ENCODE results near the gene CSF3.
A peak's percentile ranks its signal among the peaks of the same experiment; 100 is the strongest.
"Not testable (repeated sequence)": the region's sequence is repeated elsewhere in the genome, so short reads cannot be mapped to it uniquely, and the experiment has no call there.

The CSF3 gene

GRCh38 chr17:39981207-39981741, 34.0 kb upstream of the CSF3 start:
- Mint-ChIP-seq H3K4me3 (peak overlapping the region; percentile 94), H3K4me1 (ENCODE audit: low read depth) (peaks cover 38% of the 10 kb centered on the region), H3K36me3 (ENCODE audit: low read depth) (peaks cover 39% of the 10 kb centered on the region), H3K27ac (peak overlapping the region; percentile 89), H3K9me3 (no peaks in the 10 kb centered on the region), H3K27me3 (peaks cover 5% of the 10 kb centered on the region)

DNA sequence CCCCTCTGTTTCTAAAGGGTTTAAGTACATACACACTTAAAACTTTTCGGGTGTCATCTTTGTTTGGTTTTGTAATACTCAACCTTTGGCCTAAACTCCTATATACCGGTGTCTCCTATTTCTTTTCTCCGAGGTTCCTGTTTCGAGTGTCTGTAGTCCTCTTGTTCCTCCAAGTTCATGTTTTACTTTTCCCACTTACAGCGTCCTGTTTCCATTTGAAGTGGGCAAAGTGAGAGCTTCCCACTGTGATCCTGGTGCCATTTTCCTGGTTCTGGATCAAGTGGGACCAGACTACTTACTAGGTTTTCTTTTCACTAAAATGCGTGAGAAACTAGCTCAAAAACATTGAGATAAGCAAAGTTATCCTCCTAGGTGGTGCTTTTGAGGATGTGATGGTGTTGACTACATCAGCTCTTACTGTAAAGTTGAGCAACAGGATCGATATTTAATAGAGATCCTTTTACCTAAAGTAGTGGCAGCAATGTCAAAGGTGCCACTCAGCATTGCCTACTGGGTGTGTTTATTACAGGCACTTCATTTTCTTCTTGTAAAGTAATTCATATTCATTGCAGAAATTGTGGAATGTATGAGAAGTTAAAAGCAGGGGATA, 33.4 kb upstream of the CSF3 start:
- H3K36me3 Mint-ChIP-seq (ENCODE audit: low read depth) = peaks cover 45% of the 10 kb centered on the region
- peaks cover 5% of the 10 kb centered on the region for H3K27me3 Mint-ChIP-seq
- peak overlapping the region; percentile 89 for H3K27ac Mint-ChIP-seq
- H3K9me3 Mint-ChIP-seq = no peaks in the 10 kb centered on the region
- H3K4me3 Mint-ChIP-seq = peak overlapping the region; percentile 94
- peaks cover 38% of the 10 kb centered on the region for H3K4me1 Mint-ChIP-seq (ENCODE audit: low read depth)

GRCh38 chr17:39988206-39988810, 26.9 kb upstream of the CSF3 start:
- peaks cover 95% of the 10 kb centered on the region for H3K36me3 Mint-ChIP-seq (ENCODE audit: low read depth)
- peaks cover 11% of the 10 kb centered on the region for H3K4me1 Mint-ChIP-seq (ENCODE audit: low read depth)
- no peaks in the 10 kb centered on the region for H3K9me3 Mint-ChIP-seq
- no peak overlapping the region for H3K27ac Mint-ChIP-seq
- H3K27me3 Mint-ChIP-seq = no peaks in the 10 kb centered on the region
- no peak overlapping the region for H3K4me3 Mint-ChIP-seq

DNA sequence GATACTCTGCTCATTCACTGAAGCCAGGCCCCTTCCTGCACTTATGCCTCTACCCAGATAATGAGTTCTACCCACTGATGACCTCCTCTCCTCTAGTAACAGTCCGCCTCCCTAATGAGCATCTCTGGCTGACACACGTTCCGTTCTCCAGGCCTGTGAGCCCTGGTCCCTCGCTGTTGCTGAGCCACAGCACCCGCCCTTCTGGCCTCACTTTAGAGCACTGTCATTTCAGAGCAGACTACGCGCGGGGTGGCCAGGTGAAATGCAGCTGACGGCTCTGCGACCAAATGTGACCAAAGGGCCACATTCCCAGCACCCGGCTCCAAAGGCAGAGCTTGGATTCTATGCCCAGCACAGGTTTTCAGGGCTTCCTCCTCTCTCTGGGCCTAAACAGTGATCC, 20.8 kb upstream of the CSF3 start:
- Mint-ChIP-seq H3K36me3 (ENCODE audit: low read depth) (peaks cover 79% of the 10 kb centered on the region), H3K27ac (no peak overlapping the region), H3K4me3 (no peak overlapping the region), H3K27me3 (no peaks in the 10 kb centered on the region), H3K9me3 (no peaks in the 10 kb centered on the region), H3K4me1 (ENCODE audit: low read depth) (no peaks in the 10 kb centered on the region)

- Mint-ChIP-seq H3K27me3 (no peaks in the 10 kb centered on the region), H3K36me3 (ENCODE audit: low read depth) (peaks cover 71% of the 10 kb centered on the region), H3K4me1 (ENCODE audit: low read depth) (no peaks in the 10 kb centered on the region), H3K9me3 (no peaks in the 10 kb centered on the region), H3K4me3 (no peak overlapping the region), H3K27ac (no peak overlapping the region)
These were observed 19.8 kb upstream of the CSF3 start for GRCh38 chr17:39995438-39995837.

DNA sequence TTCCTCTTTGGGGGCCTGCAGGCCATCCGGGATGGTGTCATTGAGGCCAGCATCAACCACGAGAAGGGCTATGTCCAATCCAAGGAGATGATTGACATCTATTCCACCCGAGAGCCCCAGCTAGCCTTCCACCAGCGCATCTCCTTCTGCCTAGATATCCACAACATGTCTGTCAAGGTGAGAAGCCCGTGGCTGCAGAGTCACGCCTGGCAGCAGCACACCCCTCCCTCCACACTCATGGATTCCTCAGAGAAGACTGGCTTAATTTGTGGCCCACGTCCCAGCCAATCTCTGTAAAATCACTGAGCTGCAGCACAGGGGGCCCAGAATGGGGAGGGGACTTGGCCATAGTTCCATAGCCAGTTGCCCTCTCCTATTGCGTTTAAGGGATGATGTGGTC, 19.1 kb upstream of the CSF3 start:
- no peaks in the 10 kb centered on the region for H3K9me3 Mint-ChIP-seq
- H3K4me1 Mint-ChIP-seq (ENCODE audit: low read depth) = no peaks in the 10 kb centered on the region
- H3K27ac Mint-ChIP-seq = no peak overlapping the region
- H3K36me3 Mint-ChIP-seq (ENCODE audit: low read depth) = peaks cover 64% of the 10 kb centered on the region
- H3K4me3 Mint-ChIP-seq = no peak overlapping the region
- H3K27me3 Mint-ChIP-seq = no peaks in the 10 kb centered on the region

DNA sequence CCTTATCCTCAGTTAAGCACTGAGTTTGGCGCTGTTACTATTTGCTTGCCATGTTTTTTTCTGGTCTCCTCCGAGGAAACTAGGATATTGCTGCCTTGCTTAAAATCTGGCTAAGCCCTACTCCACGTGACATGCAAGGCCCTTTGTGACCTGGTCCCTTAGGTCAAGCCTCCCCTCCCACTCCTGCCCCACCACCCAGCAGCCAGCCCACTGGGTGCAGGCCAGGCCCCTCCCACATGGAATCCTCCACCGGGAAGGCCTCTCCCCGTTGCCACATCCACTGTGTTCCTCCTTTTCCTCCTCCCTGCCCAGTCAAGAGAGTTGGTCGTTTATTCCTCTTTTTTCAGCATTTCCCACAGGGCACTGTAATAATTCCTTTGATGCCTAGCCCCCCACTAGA, 18.4 kb upstream of the CSF3 start:
- Mint-ChIP-seq H3K9me3 (no peaks in the 10 kb centered on the region), H3K27me3 (no peaks in the 10 kb centered on the region), H3K4me1 (ENCODE audit: low read depth) (no peaks in the 10 kb centered on the region), H3K4me3 (no peak overlapping the region), H3K36me3 (ENCODE audit: low read depth) (peaks cover 57% of the 10 kb centered on the region), H3K27ac (no peak overlapping the region)

- H3K36me3 Mint-ChIP-seq (ENCODE audit: low read depth) = peaks cover 50% of the 10 kb centered on the region
- no peaks in the 10 kb centered on the region for H3K4me1 Mint-ChIP-seq (ENCODE audit: low read depth)
- H3K9me3 Mint-ChIP-seq = no peaks in the 10 kb centered on the region
- H3K27me3 Mint-ChIP-seq = no peaks in the 10 kb centered on the region
- H3K27ac Mint-ChIP-seq = no peak overlapping the region
- no peak overlapping the region for H3K4me3 Mint-ChIP-seq
These were observed 17.7 kb upstream of the CSF3 start for GRCh38 chr17:39997543-39997942.

DNA sequence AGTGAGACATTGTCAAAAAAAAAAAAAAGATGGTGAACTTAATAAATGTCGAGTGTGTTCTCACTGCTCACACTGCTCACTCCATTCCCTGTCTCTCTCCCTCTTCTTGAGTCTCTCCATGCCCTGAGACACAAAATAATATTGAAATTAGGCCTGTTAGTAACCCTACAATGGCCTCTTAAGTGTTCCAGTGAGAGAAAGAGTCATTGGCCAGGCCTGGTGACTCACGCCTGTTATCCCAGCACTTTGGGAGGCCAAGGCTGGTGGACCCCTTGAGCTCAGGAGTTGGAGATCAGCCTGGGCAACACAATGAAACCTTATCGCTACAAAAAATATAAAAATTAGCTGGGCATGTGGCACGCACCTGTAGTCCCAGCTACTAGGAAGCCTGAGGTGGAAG, 16.2 kb upstream of the CSF3 start:
- Mint-ChIP-seq H3K36me3 (ENCODE audit: low read depth) (peaks cover 37% of the 10 kb centered on the region), H3K27ac (no peak overlapping the region), H3K9me3 (no peaks in the 10 kb centered on the region), H3K27me3 (no peaks in the 10 kb centered on the region), H3K4me3 (no peak overlapping the region), H3K4me1 (ENCODE audit: low read depth) (no peaks in the 10 kb centered on the region)

DNA sequence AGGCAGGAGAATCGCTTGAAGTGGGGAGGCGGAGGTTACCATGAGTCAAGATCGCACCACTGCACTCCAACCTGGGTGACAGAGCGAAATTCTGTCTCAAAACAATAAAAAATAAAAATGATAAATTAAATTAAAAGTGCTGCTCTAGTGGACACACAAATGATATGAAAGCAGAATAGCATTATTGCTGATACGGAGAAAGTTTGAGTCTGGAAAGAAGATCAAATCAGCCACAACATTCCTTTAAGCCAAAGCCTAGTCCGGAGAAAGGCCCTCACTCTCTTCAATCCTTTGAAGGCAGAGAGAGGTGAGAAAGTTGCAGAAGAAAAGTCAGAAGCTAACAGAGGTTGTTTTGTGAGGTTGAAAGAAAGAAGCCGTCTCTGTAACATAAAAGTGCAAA, 15.1 kb upstream of the CSF3 start:
- Mint-ChIP-seq H3K4me3 (no peak overlapping the region), H3K9me3 (no peaks in the 10 kb centered on the region), H3K4me1 (ENCODE audit: low read depth) (no peaks in the 10 kb centered on the region), H3K36me3 (ENCODE audit: low read depth) (peaks cover 26% of the 10 kb centered on the region), H3K27ac (no peak overlapping the region), H3K27me3 (no peaks in the 10 kb centered on the region)

- peaks cover 17% of the 10 kb centered on the region for H3K36me3 Mint-ChIP-seq (ENCODE audit: low read depth)
- not testable (repeated sequence) for H3K9me3 Mint-ChIP-seq; H3K4me3 Mint-ChIP-seq; H3K27me3 Mint-ChIP-seq; H3K27ac Mint-ChIP-seq; H3K4me1 Mint-ChIP-seq (ENCODE audit: low read depth)
These were observed 13.9 kb upstream of the CSF3 start for GRCh38 chr17:40001335-40001734.

- no peak overlapping the region for H3K27ac Mint-ChIP-seq
These were observed 11.2 kb upstream of the CSF3 start for GRCh38 chr17:40004072-40004471.

GRCh38 chr17:40004712-40005111, 10.5 kb upstream of the CSF3 start:
- H3K9me3 Mint-ChIP-seq = no peaks in the 10 kb centered on the region
- no peak overlapping the region for H3K27ac Mint-ChIP-seq
- no peak overlapping the region for H3K4me3 Mint-ChIP-seq
- H3K36me3 Mint-ChIP-seq (ENCODE audit: low read depth) = no peaks in the 10 kb centered on the region
- H3K4me1 Mint-ChIP-seq (ENCODE audit: low read depth) = no peaks in the 10 kb centered on the region
- H3K27me3 Mint-ChIP-seq = no peaks in the 10 kb centered on the region

More at GRCh38 chr17:40004072-40004471, 11.2 kb upstream of the CSF3 start:
- H3K4me3 Mint-ChIP-seq = no peak overlapping the region
- no peaks in the 10 kb centered on the region for H3K27me3 Mint-ChIP-seq
- H3K4me1 Mint-ChIP-seq (ENCODE audit: low read depth) = no peaks in the 10 kb centered on the region
- H3K36me3 Mint-ChIP-seq (ENCODE audit: low read depth) = no peaks in the 10 kb centered on the region
- no peaks in the 10 kb centered on the region for H3K9me3 Mint-ChIP-seq

GRCh38 chr17:40005520-40005919, 9.7 kb upstream of the CSF3 start:
- Mint-ChIP-seq H3K27me3 (no peaks in the 10 kb centered on the region), H3K4me3 (no peak overlapping the region), H3K36me3 (ENCODE audit: low read depth) (no peaks in the 10 kb centered on the region), H3K4me1 (ENCODE audit: low read depth) (peaks cover 6% of the 10 kb centered on the region), H3K27ac (no peak overlapping the region), H3K9me3 (no peaks in the 10 kb centered on the region)

DNA sequence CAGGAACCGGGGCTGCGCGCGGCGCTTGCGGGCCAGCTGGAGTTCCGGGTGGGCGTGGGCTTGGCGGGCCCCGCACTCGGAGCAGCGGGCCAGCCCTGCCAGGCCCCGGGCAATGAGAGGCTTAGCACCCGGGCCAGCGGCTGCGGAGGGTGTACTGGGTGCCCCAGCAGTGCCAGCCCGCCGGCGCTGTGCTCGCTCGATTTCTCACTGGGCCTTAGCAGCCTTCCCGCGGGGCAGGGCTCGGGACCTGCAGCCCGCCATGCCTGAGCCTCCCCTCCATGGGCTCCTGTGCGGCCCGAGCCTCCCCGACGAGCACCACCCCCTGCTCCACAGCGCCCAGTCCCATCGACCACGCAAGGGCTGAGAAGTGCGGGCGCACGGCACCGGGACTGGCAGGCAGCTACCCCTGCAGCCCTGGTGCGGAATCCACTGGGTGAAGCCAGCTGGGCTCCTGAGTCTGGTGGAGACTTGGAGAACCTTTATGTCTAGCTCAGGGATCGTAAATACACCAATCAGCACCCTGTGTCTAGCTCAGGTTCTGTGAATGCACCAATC, 4.2 kb upstream of the CSF3 start:
- H3K9me3 Mint-ChIP-seq; H3K36me3 Mint-ChIP-seq (ENCODE audit: low read depth): not testable (repeated sequence)

More for the DNA sequence above, 4.2 kb upstream of the CSF3 start:
- H3K4me1 Mint-ChIP-seq (ENCODE audit: low read depth); H3K4me3 Mint-ChIP-seq; H3K27ac Mint-ChIP-seq; H3K27me3 Mint-ChIP-seq: not testable (repeated sequence)
